ENCODE data around the gene PHKA2.

The PHKA2 gene

GRCh38 chrX:18970465-18970864, 13.4 kb downstream of the PHKA2 start:
- no peak for DNase-seq

DNA sequence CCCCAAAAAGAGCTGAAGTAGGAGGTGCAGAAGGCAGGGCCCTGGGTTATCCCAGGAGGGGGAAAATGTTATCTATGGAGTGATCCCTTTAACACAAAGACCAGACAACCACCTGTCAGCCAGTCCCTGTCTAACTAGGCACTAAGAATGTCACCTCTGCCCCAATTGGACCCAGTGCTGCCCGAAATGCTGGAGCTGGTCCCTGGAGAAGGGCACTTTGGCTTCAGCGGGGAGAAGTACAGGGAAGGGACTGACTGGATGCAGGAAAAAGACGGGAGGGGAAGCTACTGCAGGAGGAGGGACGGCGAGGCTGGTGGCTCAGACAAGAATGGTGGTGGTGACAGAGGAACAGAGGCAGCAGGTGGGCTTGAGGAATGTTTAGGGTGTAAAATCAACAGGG, 17.3 kb downstream of the PHKA2 start:
- no peak for DNase-seq

DNA sequence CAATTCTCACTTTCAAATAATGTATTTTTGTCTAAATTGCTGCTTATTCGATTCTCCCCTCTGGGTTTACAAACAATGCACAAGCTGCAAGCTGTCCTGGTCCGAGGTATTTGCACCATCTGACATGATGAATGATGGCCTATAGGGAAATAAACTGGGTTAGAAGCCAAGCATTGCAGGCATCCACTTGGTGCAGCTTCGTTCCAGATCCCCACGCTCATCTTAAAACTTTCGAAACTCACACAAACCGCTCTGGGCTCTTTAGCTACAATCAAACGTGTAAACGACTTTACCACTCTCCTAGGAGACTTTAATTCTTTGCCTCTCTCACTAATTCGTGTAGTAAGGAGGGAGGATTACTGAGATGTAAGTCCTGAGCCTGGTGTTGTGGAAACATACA, 19.0 kb downstream of the PHKA2 start:
- DNase-seq: no peak

DNA sequence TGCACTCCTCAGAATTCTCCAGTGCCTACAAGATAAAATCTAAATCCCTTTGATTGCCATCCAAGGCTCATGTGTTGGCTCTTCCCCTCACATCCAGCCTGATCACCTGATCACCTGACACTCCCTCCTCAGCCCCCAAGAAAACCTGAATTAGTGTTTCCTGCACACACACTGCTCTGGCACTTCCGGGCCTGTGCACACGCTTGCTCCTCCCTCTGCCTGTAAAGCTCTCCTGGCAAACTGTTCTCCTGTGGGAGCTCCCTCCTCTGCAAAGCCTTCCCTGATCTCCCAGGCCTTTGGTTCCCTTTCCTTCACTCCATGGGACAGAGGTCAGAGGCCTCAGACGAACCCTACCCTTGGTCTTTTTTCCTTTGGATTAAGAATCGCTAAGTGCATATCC, 19.9 kb downstream of the PHKA2 start:
- DNase-seq: no peak

GRCh38 chrX:18962329-18962728, 21.6 kb downstream of the PHKA2 start:
- no peak for DNase-seq

GRCh38 chrX:18961686-18962085, 22.2 kb downstream of the PHKA2 start:
- DNase-seq: no peak

GRCh38 chrX:18956303-18957032, 27.4 kb downstream of the PHKA2 start:
- DNase-seq: no peak

DNA sequence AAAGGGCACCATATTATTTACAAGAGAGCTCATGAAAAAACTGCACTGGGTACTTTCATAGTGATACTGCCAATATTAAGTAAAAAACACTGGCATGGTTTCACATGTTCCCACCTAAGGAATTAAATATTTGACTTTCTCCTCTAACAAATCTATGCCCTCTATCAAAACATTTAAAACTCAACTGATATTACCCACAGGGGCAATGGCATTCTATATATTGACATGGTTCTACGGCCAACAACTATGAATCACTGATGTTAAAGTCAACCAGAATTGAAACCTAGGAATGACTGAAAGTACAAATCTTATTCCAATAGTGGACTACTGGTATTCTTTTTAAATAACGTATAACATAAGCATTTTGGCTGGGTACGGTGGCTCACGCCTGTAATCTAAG, 28.2 kb downstream of the PHKA2 start:
- no peak for DNase-seq

DNA sequence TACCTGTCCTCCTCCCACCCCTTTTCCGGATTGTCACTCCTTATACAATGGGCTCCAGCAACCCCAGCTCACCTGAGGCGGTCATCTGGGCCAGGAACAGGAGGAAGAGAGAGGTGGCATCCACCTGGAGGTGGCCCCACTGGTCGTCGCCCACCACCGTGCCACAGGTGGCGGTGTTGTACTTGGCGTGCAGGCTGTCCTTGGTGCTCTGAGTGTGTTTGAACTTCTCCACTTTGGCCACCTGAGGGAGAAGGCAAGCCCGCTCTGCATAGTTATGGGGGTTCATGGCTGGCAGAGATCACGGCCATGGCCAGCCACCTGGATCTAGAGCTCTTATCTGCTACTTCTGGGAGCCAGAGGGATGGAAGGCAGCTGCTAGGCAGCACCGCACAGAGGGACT, 32.9 kb downstream of the PHKA2 start:
- DNase-seq: no peak

DNA sequence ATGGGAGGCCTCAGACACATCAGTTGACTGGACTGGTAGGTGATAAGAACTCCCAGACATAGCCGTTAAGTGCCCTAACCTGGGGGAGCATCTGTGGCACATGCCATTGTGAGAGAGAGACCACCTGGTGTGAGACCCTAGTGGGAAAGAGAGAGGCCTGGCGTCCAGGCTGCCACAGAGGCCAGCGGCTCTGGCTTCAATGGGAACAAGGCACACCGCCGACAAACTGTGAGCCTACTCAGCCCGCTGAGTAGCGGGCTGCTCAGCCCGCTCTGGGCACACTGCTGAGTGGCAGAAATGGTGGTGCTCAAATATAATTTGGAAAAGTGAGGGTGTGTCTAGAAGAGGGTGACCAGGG, 34.0 kb downstream of the PHKA2 start:
- no peak for DNase-seq

DNA sequence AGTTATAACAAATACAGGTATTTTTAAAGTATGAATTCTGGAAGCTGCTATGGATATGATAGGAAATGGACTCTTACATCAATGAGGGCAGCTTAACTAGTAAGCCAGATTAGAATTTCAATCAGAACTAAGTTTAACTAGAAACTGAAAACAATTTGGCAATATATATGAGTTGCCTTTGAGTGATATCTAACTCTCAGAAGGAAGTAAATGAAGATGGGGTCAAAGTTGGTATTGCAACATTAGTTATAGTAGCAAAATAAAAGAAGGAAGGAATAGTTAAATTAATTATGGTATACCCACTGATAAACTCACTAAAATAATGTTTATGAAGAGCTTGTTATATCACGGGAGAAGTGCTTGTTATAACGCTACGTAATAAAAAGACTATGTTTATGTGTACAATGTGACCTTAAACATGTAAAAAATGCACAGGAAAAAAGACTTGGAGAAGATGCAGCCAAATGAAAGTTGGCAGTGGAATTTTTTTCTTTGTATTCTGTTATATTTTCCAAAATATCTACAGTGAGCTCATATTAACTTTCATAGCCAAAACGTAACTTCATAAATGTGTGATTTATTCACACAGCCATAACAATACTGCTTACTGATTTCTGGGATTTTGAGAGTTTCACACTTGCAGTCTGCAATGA, 34.5 kb downstream of the PHKA2 start:
- no peak for DNase-seq

GRCh38 chrX:18946611-18947010, 37.3 kb downstream of the PHKA2 start:
- DNase-seq: no peak

- no peak for DNase-seq
Measured at GRCh38 chrX:18946157-18946556, 37.8 kb downstream of the PHKA2 start.

GRCh38 chrX:18945483-18945882, 38.4 kb downstream of the PHKA2 start:
- no peak for DNase-seq

- DNase-seq: no peak
Measured at GRCh38 chrX:18944482-18944881, 39.4 kb downstream of the PHKA2 start.

GRCh38 chrX:18941896-18942295, 42.0 kb downstream of the PHKA2 start:
- no peak for DNase-seq

DNA sequence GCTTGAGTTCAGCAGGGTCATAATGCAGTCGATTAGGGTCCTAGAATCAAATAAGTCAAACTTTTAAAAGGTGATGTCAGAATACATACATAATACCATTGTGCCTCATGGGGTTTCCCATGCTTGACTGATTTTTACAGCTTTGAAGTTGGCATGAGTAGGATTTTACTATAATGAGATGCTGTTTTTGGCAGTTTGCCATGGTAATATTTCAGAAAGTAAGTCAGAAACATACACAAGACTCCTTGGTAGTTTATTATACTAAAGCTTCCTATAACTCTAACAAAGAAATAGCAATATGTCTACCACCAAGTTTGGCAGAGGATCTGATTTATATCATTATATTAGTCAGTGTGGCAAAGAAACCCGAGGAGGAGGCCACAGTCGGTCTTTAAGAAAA, 45.2 kb downstream of the PHKA2 start:
- DNase-seq: no peak

DNA sequence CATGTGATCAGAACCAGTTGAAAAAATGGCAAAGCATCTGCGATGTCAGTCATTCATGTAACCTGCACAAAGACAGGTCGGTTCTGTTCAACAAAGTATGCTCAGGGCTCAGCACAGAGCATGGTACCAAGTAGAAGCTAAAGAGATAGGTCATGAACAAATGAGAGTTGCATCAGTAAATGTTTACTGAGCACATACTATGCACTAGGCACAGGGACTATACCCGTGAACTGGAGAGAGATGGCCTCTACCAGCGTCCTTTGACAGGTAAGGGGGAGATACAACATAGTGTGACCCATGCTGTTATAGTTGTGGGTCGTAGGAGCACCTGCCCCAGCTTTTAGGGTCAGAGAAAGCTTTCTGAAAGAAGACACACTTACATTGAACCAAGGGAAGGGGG, 46.7 kb downstream of the PHKA2 start:
- no peak for DNase-seq

GRCh38 chrX:18935893-18936292, 48.0 kb downstream of the PHKA2 start:
- DNase-seq: no peak

DNA sequence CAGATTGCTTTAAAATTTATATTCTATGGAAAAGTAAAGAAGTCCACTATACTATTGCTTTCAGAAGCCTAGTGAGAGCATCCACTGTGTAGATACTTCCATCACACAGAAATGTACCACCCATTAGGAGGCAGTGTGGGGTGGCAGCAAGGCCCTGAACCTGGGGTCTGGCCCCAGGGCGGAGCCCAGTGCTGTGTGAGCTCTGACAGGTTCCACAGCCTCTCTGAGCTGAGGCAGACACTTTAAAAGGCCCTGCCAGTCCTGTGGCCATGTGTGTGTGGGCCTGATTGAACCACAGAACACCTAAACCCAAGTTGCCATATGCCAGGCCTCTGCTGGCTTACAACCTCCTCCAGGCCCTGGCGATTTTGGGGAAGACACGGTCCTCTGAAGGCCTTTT, 49.2 kb downstream of the PHKA2 start:
- DNase-seq: no peak

- no peak for DNase-seq
Measured at GRCh38 chrX:18933617-18934016, 50.3 kb downstream of the PHKA2 start.

DNA sequence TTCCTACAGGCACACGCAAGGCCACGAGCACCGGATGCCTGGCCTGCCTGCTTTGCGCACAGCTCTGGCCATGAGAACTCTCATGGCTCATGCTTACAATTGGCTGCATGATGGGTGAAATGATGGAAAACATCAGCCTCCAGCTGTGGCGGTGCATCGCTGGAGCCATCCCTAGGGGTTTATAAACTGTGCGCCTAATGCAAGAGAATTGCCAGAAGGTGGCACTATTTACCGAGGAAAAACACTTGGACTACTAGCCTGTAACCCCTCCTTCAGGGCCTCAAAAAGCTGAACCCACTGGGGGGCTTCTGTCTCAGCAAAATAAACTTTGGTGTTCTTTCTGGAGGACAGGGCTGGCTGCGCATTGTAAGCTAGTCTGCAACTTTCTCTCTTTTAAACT, 51.9 kb downstream of the PHKA2 start:
- DNase-seq: no peak

DNA sequence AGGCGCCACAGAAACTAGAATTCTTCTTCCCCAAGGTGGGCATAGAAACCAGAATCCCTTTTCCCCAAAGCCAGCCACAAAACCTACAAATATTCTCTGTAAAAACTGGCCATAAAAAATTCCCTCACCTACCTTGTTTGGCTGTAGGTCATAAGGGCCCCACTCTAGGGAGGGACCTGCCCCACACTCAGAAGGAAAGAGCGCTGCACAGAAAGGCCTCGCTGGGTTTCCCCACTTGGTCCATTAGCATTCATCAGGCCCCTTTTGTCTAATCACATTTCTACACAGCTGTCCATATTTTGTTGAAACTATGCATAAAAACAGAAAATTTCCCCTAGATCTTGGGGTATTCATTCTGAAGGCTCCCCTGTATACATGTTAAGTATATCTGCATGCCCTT, 54.1 kb downstream of the PHKA2 start:
- DNase-seq: no peak

DNA sequence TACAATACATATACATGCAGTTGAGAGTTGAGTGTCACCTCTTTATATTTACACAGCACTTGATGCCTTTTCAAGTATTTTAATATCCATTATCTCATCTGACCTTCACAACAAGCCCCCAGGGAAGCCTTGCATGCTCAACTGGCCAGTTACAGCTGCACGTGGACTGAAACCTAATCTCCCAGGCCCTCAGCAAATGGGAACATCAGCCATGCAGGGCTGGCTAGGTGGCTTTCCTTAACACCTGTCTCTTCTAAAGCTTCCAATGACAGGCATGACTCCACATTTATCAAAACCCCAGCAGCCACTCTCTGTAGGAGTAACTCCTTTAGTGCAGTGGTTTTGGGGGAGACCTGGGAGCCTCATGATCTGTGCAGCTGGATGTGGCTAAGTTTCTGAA, 56.4 kb downstream of the PHKA2 start:
- DNase-seq: no peak

GRCh38 chrX:18924507-18925088, 59.3 kb downstream of the PHKA2 start:
- no peak for DNase-seq

Data from NCI-H2029 treated with DMSO at 0.1 percent for 48 hours (cell line).